ENCODE measurements around the gene TM4SF5.

GRCh38 chr17:4725646-4726310, 45.9 kb upstream of the TM4SF5 start:
- no peak for TF ChIP-seq CTCF (IDR thresholded peaks at IDR 0.05 in 2 of 3, conservative IDR thresholded peaks at IDR 0.05 in 1 of 3; ENCODE audit: borderline replicate concordance in 1 of 3, insufficient read depth in 1 of 3, low read depth in 2 of 3, low read length in 2 of 3)
- TF ChIP-seq POLR2AphosphoS5 (IDR thresholded peaks at IDR 0.05; ENCODE audit: low read depth, low read length), result no peak
- no peak for TF ChIP-seq MAX (IDR thresholded peaks at IDR 0.05)
- no peak for TF ChIP-seq REST (IDR thresholded peaks at IDR 0.05; ENCODE audit: low read depth)
- no peak for TF ChIP-seq SRF (IDR thresholded peaks at IDR 0.05; ENCODE audit: low read depth)
- TF ChIP-seq EZH2phosphoT487 (IDR thresholded peaks at IDR 0.05; ENCODE audit: borderline replicate concordance), result no peak
